Subcutaneous adipose tissue (tissue), 4 donors: ENCODE measurements around the gene RBMS1. TPM values are rescaled to one million over a fixed set of nuclear protein-coding genes. Genes with fewer than 3 reads are reported as not detected.

Experiments
- CTCF ChIP-seq: fragments of 450-650 bp; IDR thresholded peaks from one replicate; pipeline ENCODE4 v1.5.1; 2016; ENCODE audit warnings: low read depth, mild to moderate bottlenecking, control low read depth, antibody characterized with exemption, moderate library complexity
- total RNA-seq, 4 donors: library from RNA; depleted of rRNA; stranded (reverse); fragments of >200 nt; gene quantifications; one replicate each; pipeline ENCODE4 v1.1.0, GENCODE V29; 2016

Gene RBMS1
- total RNA-seq, 4 donors from 2014 or later = 80.1 to 164 (median 95.7) TPM

GRCh38 chr2:160288324-160288723 is 205.3 kb downstream of the RBMS1 start:
- no peak for TF ChIP-seq CTCF

- no peak for TF ChIP-seq CTCF
These were observed 206.1 kb downstream of the RBMS1 start for GRCh38 chr2:160287476-160287875.

GRCh38 chr2:160286551-160286950 is 207.1 kb downstream of the RBMS1 start:
- no peak for TF ChIP-seq CTCF

GRCh38 chr2:160283675-160284074 is 209.9 kb downstream of the RBMS1 start:
- TF ChIP-seq CTCF = no peak

GRCh38 chr2:160282063-160282580 is 211.5 kb downstream of the RBMS1 start:
- TF ChIP-seq CTCF = no peak

GRCh38 chr2:160281213-160281612 is 212.4 kb downstream of the RBMS1 start:
- no peak for TF ChIP-seq CTCF

GRCh38 chr2:160279813-160280465 is 213.7 kb downstream of the RBMS1 start:
- TF ChIP-seq CTCF = no peak
